ENCODE results near the gene KPNA1. TPM values are rescaled to one million over a fixed set of nuclear protein-coding genes. Genes with fewer than 3 reads are reported as not detected.

Gene KPNA1
- polyA plus RNA-seq, 3 donors = 18.0 to 41.2 (median 38.5) TPM

DNA sequence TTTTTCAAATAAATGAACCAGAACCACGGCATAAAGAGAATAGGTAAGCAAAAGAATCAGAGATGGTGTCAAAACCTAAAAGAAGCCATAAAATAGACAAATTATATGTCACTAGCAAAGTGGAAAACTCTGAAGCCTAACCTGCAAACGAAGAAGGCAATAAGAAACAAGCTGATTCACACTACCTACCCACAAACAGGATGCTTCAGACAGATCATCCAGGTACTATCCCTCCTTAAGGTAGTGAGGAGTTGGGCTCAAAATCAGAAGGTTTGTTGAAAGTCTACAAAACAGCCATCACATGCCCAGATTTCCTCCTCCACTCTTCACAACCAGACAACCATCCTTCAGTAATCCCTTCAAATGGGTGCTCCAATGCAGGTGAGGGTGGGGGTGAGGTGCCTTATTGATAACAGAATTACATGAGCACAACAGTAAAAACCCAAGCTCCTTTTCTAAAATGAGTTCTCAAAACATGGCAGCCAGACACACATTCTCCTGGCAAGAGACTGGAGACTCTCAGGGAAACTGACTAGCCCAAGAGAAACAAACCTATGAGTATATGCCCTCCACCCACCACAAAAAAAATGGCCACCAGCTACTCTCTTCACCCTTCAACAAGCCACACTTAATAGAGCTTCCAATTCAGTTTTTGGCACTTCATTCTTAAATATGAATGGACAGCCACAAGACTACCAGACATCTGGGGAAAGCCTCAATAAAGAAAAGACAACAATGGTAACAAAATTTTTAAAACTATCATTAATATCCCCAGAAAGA is 6.4 kb downstream of the KPNA1 start:
- Histone ChIP-seq H3K27me3 (ENCODE audit: control insufficient read depth in 2 of 2, insufficient read depth in 2 of 2, low read length in 2 of 2) (no peaks in the 10 kb centered on the region), H3K4me3 (replicated peaks in 1 of 3; ENCODE audit: low read depth in 2 of 3, low read length in 3 of 3) (no peak overlapping the region), H2AFZ (ENCODE audit: insufficient read depth, low read depth, low read length, poor library complexity, severe bottlenecking) (no peak overlapping the region), H4K20me1 (ENCODE audit: insufficient read depth, low read length) (peaks cover 96% of the 10 kb centered on the region), H3K4me1 (ENCODE audit: control insufficient read depth in 1 of 2, insufficient read depth in 2 of 2, low read length in 2 of 2) (peaks cover 12 to 24% of the 10 kb centered on the region in 2 donors), H3K4me2 (replicated peaks; ENCODE audit: extremely low read depth, low read length, poor library complexity, severe bottlenecking) (no peak overlapping the region), H3K9me3 (replicated peaks in 1 of 2; ENCODE audit: control insufficient read depth in 1 of 2, insufficient read depth in 1 of 2, low read length in 2 of 2) (no peaks in the 10 kb centered on the region), H3K9ac (ENCODE audit: insufficient read depth, low read length, poor library complexity, severe bottlenecking) (no peak overlapping the region), H3K79me2 (ENCODE audit: insufficient read depth, low read length) (peaks cover 100% of the 10 kb centered on the region), H3K27ac (ENCODE audit: low read depth in 1 of 2, low read length in 2 of 2) (no peak overlapping the region), H3K36me3 (replicated peaks in 1 of 2; ENCODE audit: control insufficient read depth in 1 of 2, insufficient read depth in 2 of 2, low read length in 2 of 2) (no peaks in the 10 kb centered on the region)
- H3K27ac Mint-ChIP-seq = peak overlapping the region in 1 of 7 donors; percentile 34
- no peaks in the 10 kb centered on the region for H3K27me3 Mint-ChIP-seq (ENCODE audit: low read depth in 3 of 3)
- H3K4me3 Mint-ChIP-seq = no peak overlapping the region
- WGBS (ENCODE audit: insufficient coverage) = no CpG with 5 or more reads among the region's 2 CpGs
- no peak for DNase-seq
- H3K4me1 Mint-ChIP-seq = peaks cover 55% of the 10 kb centered on the region
- intact Hi-C loops (cut with micrococcal nuclease) = no loop called here
- peaks cover 0 to 4% (median 4%) of the 10 kb centered on the region in 7 donors for H3K9me3 Mint-ChIP-seq
- H3K36me3 Mint-ChIP-seq = peaks cover 0 to 17% of the 10 kb centered on the region in 2 donors
- TF ChIP-seq, protein P1, sequence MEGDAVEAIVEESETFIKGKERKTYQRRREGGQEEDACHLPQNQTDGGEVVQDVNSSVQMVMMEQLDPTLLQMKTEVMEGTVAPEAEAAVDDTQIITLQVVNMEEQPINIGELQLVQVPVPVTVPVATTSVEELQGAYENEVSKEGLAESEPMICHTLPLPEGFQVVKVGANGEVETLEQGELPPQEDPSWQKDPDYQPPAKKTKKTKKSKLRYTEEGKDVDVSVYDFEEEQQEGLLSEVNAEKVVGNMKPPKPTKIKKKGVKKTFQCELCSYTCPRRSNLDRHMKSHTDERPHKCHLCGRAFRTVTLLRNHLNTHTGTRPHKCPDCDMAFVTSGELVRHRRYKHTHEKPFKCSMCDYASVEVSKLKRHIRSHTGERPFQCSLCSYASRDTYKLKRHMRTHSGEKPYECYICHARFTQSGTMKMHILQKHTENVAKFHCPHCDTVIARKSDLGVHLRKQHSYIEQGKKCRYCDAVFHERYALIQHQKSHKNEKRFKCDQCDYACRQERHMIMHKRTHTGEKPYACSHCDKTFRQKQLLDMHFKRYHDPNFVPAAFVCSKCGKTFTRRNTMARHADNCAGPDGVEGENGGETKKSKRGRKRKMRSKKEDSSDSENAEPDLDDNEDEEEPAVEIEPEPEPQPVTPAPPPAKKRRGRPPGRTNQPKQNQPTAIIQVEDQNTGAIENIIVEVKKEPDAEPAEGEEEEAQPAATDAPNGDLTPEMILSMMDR (IDR thresholded peaks at IDR 0.05) = no peak

DNA sequence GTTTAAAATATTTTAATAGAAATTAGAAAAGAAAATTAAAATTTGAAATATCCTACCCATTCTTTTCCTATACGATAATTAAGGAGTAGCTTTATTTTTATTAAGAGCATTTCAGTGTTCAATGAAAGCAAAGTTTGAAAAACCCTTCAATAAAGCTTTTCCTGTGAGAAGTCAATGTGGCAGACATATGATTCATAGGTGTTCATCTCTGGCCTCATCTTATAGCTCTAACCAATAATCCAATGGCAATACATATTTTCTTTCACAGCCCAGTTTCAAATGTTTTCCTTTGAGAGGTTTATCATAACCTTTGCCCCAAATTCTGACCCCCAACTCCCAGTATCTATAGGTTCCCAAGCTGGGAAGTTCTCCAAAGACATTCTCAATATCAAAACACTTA is 8.3 kb downstream of the KPNA1 start:
- Histone ChIP-seq H3K4me2 (replicated peaks; ENCODE audit: extremely low read depth, low read length, poor library complexity, severe bottlenecking) (no peak overlapping the region), H3K79me2 (ENCODE audit: insufficient read depth, low read length) (peaks cover 98% of the 10 kb centered on the region), H2AFZ (ENCODE audit: insufficient read depth, low read depth, low read length, poor library complexity, severe bottlenecking) (no peak overlapping the region), H3K9me3 (replicated peaks in 1 of 2; ENCODE audit: control insufficient read depth in 1 of 2, insufficient read depth in 1 of 2, low read length in 2 of 2) (no peaks in the 10 kb centered on the region), H3K9ac (ENCODE audit: insufficient read depth, low read length, poor library complexity, severe bottlenecking) (no peak overlapping the region), H3K27ac (ENCODE audit: low read depth in 1 of 2, low read length in 2 of 2) (peak overlapping the region in 1 of 2 donors; percentile 21), H3K4me1 (ENCODE audit: control insufficient read depth in 1 of 2, insufficient read depth in 2 of 2, low read length in 2 of 2) (peaks cover 18 to 32% of the 10 kb centered on the region in 2 donors), H3K4me3 (replicated peaks in 1 of 3; ENCODE audit: low read depth in 2 of 3, low read length in 3 of 3) (no peak overlapping the region), H4K20me1 (ENCODE audit: insufficient read depth, low read length) (peaks cover 96% of the 10 kb centered on the region), H3K27me3 (ENCODE audit: control insufficient read depth in 2 of 2, insufficient read depth in 2 of 2, low read length in 2 of 2) (no peaks in the 10 kb centered on the region), H3K36me3 (replicated peaks in 1 of 2; ENCODE audit: control insufficient read depth in 1 of 2, insufficient read depth in 2 of 2, low read length in 2 of 2) (no peaks in the 10 kb centered on the region)
- TF ChIP-seq, protein P1 (IDR thresholded peaks at IDR 0.05) = no peak
- Mint-ChIP-seq H3K4me1 (peaks cover 59% of the 10 kb centered on the region), H3K27ac (peak overlapping the region in 2 of 7 donors; percentile 47 to 58), H3K4me3 (no peak overlapping the region), H3K27me3 (ENCODE audit: low read depth in 3 of 3) (no peaks in the 10 kb centered on the region), H3K9me3 (peaks cover 0 to 4% (median 4%) of the 10 kb centered on the region in 7 donors), H3K36me3 (peaks cover 0 to 18% of the 10 kb centered on the region in 2 donors)
- no CpG with 5 or more reads among the region's 1 CpG for whole genome bisulfite sequencing (ENCODE audit: insufficient coverage)
- DNase-seq = no peak
- intact Hi-C loops (cut with micrococcal nuclease) = no loop called here
